Fibroblast of lung (primary cell): Measurements from ENCODE around the gene HAUS5.

Source experiments
- EZH2 ChIP-seq: IDR thresholded peaks from 2 replicates; pipeline ENCODE4 v1.5.1; 2012; ENCODE audit warnings: low read length, control low read depth, mild to moderate bottlenecking; ENCODE audit errors: missing control alignments
- TF ChIP-seq, protein P1 (sequence below), 2 donors: IDR thresholded peaks in 1 of 2; conservative IDR thresholded peaks in 1 of 2; 1 replicate in 1 of 2; 2 replicates in 1 of 2; pipeline ENCODE4 v1.5.1; 2011 to 2012; ENCODE audit warnings: low read length in 2 of 2, control low read depth in 1 of 2, inconsistent platforms in 1 of 2, low read depth in 1 of 2, mild to moderate bottlenecking in 1 of 2

DNA sequence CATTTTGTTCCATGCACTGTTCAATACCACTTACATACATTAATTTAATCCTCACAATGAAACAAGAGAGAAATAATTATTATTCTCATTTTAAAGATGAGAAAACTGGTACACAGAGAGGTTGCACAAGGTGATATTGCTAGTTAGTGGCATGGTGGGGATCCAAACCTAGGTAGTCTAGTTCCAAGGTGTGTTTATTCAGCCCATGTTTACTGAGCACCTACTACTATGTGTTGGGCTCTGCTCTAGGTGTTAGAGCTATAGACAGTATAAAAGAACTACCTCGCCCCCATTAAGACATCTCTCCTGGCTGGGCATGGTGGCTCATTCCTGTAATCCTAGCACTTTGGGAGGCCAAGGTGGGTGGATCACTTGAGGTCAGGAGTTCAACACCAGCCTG lies 29.8 kb upstream of the HAUS5 start:
- TF ChIP-seq, protein P1, sequence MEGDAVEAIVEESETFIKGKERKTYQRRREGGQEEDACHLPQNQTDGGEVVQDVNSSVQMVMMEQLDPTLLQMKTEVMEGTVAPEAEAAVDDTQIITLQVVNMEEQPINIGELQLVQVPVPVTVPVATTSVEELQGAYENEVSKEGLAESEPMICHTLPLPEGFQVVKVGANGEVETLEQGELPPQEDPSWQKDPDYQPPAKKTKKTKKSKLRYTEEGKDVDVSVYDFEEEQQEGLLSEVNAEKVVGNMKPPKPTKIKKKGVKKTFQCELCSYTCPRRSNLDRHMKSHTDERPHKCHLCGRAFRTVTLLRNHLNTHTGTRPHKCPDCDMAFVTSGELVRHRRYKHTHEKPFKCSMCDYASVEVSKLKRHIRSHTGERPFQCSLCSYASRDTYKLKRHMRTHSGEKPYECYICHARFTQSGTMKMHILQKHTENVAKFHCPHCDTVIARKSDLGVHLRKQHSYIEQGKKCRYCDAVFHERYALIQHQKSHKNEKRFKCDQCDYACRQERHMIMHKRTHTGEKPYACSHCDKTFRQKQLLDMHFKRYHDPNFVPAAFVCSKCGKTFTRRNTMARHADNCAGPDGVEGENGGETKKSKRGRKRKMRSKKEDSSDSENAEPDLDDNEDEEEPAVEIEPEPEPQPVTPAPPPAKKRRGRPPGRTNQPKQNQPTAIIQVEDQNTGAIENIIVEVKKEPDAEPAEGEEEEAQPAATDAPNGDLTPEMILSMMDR (conservative IDR thresholded peaks at IDR 0.05 in 1 of 2, IDR thresholded peaks at IDR 0.05 in 1 of 2; ENCODE audit: low read depth in 1 of 2, low read length in 2 of 2) = no peak
- TF ChIP-seq EZH2 = no peak
